HepG2 (cell line): ENCODE data around the gene TUBG2. TPM values are rescaled to one million over a fixed set of nuclear protein-coding genes. Genes with fewer than 3 reads are reported as not detected.

ENCODE experiments used
- AHR ChIP-seq: IDR thresholded peaks from 2 replicates; pipeline ENCODE4 v1.6.1; 2018; ENCODE audit warnings: missing genetic modification reagents, missing compliant biosample characterization
- CENPT ChIP-seq: sonication (generic); formaldehyde crosslinking; IDR thresholded peaks from 2 replicates; pipeline ENCODE4 v1.8.0; 2022; ENCODE audit warnings: low read depth, mild to moderate bottlenecking, moderate library complexity, missing genetic modification reagents
- DNMT1 ChIP-seq: sonication (generic); formaldehyde crosslinking; IDR thresholded peaks from 2 replicates; pipeline ENCODE4 v1.5.1; 2020; ENCODE audit warnings: mild to moderate bottlenecking, missing genetic modification reagents
- FOXK2 ChIP-seq: fragments of 450-650 bp; IDR thresholded peaks from 2 replicates; pipeline ENCODE4 v1.6.1; 2016
- KAT7 ChIP-seq: IDR thresholded peaks from 2 replicates; pipeline ENCODE4 v1.6.1; 2018; ENCODE audit warnings: borderline replicate concordance, missing compliant biosample characterization
- KDM5B ChIP-seq: sonication (generic); formaldehyde crosslinking; IDR thresholded peaks from 2 replicates; pipeline ENCODE4 v1.4.0; 2020; ENCODE audit warnings: missing genetic modification reagents, mild to moderate bottlenecking, borderline replicate concordance
- POLR2A ChIP-seq, 2 experiments: IDR thresholded peaks; 2 replicates each; pipeline ENCODE4 v1.6.1; 2011; ENCODE audit warnings: low read depth in 2 of 2, low read length in 2 of 2, mild to moderate bottlenecking in 1 of 2, moderate library complexity in 1 of 2; ENCODE audit not compliant: insufficient read depth in 1 of 2
- ZBTB49 ChIP-seq: sonication (generic); formaldehyde crosslinking; IDR thresholded peaks from 2 replicates; pipeline ENCODE4 v1.4.0; 2020; ENCODE audit warnings: missing genetic modification reagents, borderline replicate concordance
- ZNF142 ChIP-seq: sonication (generic); formaldehyde crosslinking; IDR thresholded peaks from 2 replicates; pipeline ENCODE4 v1.4.0; 2020; ENCODE audit warnings: missing genetic modification reagents
- ZNF235 ChIP-seq: sonication (generic); formaldehyde crosslinking; IDR thresholded peaks from 2 replicates; pipeline ENCODE4 v1.8.1; 2023; ENCODE audit warnings: mild to moderate bottlenecking, missing genetic modification reagents, borderline replicate concordance
- ZNF3 ChIP-seq: IDR thresholded peaks from 2 replicates; pipeline ENCODE4 v1.7.0; 2017; ENCODE audit warnings: inconsistent platforms
- polyA plus RNA-seq, 8 experiments: library from polyadenylated mRNA; depleted of rRNA in 3 of 8; stranded (reverse) in 7 of 8; unstranded in 1 of 8; fragments of >200 nt; fragmentation: Illumina TruSeq in 4 of 8; extraction: Trizol in 4 of 8; gene quantifications; 2 replicates each; pipeline versions ENCODE4 v1.2.1 to v1.2.3, GENCODE V29; 2011 to 2016; ENCODE audit warnings: low read depth in 4 of 8, missing spikeins in 1 of 8, mixed read lengths in 1 of 8; ENCODE audit not compliant: insufficient read depth in 1 of 8
- total RNA-seq, 5 experiments: library from RNA; depleted of rRNA; stranded (reverse); fragments of >200 nt; fragmentation: Illumina TruSeq; extraction: Trizol; gene quantifications; 2 replicates each; pipeline ENCODE4 v1.2.3, GENCODE V29; 2016; ENCODE audit warnings: low read depth in 1 of 5
- TF ChIP-seq, protein P1 (sequence below): sonication (generic); formaldehyde crosslinking; IDR thresholded peaks from 2 replicates; pipeline ENCODE4 v1.8.0; 2022; ENCODE audit warnings: mild to moderate bottlenecking, missing genetic modification reagents
- TF ChIP-seq, protein P2 (sequence below): sonication (generic); formaldehyde crosslinking; IDR thresholded peaks from 2 replicates; pipeline ENCODE4 v1.4.0; 2020; ENCODE audit warnings: mild to moderate bottlenecking, missing genetic modification reagents
- TF ChIP-seq, protein P3 (sequence below): sonication (generic); formaldehyde crosslinking; IDR thresholded peaks from 2 replicates; pipeline ENCODE4 v1.5.1; 2020; ENCODE audit warnings: mild to moderate bottlenecking, moderate library complexity, missing genetic modification reagents
- TF ChIP-seq, protein P4 (sequence below): IDR thresholded peaks from 2 replicates; pipeline ENCODE4 v1.6.1; 2016; ENCODE audit warnings: missing compliant biosample characterization, missing genetic modification reagents, borderline replicate concordance

Gene TUBG2
- total and polyA plus RNA-seq, 2 of the 13 experiments (the other 11 are each of a cell fraction or from before 2014, with no cell fraction given): 16.0 to 42.3 TPM

DNA sequence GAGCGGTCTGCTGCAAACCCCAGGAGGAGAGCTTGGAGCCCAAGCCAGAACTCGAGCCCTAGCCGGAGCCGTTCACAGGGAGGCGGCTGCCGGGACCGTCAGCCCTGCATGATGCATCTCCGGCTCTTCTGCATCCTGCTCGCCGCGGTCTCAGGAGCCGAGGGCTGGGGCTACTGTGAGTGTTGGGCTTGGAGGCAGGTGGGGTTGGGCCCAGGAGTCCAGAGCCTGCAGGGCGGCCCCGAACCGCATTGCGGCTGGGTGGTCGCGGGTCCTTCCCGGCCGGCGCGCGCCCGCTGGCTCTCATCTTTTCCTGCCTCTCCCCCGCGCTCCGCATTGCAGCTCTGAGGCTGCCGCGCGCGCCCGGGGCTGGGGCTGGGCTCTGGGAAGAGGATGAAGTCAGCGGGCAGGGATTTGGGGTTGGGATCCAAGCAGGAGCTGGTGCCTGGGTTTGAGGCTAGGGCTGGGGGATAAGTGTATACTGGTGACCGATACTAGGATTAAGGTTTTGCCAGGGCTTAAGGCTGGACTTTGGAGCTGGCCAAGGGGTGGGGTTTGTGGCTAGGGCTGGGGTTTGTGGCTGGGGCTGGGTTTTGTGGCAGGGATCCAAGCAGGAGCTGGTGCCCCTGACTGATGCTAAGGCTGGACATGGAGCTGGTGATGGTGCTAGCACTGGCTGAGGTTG, 23.8 kb downstream of the TUBG2 start (continued):
- TF ChIP-seq DNMT1 (no peak), ZNF142 (CRISPR knock-in tag) (no peak), KAT7 (CRISPR knock-in tag) (peak; percentile 62), POLR2A (IDR thresholded peaks at IDR 0.05; ENCODE audit: insufficient read depth in 1 of 2, low read depth in 2 of 2, low read length in 2 of 2) (peak in 1 of 2 experiments; percentile 45; a peak in 2 of 4 replicates), CENPT (CRISPR knock-in tag) (no peak), FOXK2 (no peak), AHR (0 out of 2 replicates have a peak, but pooled peaks have one; percentile 47), KDM5B (CRISPR knock-in tag) (peak; percentile 85), ZBTB49 (CRISPR knock-in tag) (no peak), ZNF3 (CRISPR knock-in tag) (no peak), ZNF235 (CRISPR knock-in tag) (peak; percentile 80; the same call in 1 of the 2 replicates)
- TF ChIP-seq, protein P1, sequence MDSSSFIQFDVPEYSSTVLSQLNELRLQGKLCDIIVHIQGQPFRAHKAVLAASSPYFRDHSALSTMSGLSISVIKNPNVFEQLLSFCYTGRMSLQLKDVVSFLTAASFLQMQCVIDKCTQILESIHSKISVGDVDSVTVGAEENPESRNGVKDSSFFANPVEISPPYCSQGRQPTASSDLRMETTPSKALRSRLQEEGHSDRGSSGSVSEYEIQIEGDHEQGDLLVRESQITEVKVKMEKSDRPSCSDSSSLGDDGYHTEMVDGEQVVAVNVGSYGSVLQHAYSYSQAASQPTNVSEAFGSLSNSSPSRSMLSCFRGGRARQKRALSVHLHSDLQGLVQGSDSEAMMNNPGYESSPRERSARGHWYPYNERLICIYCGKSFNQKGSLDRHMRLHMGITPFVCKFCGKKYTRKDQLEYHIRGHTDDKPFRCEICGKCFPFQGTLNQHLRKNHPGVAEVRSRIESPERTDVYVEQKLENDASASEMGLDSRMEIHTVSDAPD (CRISPR knock-in tag): peak; percentile 91
- TF ChIP-seq, protein P2, sequence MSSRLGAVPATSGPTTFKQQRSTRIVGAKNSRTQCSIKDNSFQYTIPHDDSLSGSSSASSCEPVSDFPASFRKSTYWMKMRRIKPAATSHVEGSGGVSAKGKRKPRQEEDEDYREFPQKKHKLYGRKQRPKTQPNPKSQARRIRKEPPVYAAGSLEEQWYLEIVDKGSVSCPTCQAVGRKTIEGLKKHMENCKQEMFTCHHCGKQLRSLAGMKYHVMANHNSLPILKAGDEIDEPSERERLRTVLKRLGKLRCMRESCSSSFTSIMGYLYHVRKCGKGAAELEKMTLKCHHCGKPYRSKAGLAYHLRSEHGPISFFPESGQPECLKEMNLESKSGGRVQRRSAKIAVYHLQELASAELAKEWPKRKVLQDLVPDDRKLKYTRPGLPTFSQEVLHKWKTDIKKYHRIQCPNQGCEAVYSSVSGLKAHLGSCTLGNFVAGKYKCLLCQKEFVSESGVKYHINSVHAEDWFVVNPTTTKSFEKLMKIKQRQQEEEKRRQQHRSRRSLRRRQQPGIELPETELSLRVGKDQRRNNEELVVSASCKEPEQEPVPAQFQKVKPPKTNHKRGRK (CRISPR knock-in tag): no peak; the same call in 1 of the 2 replicates
- TF ChIP-seq, protein P3, sequence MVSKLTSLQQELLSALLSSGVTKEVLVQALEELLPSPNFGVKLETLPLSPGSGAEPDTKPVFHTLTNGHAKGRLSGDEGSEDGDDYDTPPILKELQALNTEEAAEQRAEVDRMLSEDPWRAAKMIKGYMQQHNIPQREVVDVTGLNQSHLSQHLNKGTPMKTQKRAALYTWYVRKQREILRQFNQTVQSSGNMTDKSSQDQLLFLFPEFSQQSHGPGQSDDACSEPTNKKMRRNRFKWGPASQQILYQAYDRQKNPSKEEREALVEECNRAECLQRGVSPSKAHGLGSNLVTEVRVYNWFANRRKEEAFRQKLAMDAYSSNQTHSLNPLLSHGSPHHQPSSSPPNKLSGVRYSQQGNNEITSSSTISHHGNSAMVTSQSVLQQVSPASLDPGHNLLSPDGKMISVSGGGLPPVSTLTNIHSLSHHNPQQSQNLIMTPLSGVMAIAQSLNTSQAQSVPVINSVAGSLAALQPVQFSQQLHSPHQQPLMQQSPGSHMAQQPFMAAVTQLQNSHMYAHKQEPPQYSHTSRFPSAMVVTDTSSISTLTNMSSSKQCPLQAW (CRISPR knock-in tag): peak; percentile 9; the same call in 1 of the 2 replicates
- TF ChIP-seq, protein P4, sequence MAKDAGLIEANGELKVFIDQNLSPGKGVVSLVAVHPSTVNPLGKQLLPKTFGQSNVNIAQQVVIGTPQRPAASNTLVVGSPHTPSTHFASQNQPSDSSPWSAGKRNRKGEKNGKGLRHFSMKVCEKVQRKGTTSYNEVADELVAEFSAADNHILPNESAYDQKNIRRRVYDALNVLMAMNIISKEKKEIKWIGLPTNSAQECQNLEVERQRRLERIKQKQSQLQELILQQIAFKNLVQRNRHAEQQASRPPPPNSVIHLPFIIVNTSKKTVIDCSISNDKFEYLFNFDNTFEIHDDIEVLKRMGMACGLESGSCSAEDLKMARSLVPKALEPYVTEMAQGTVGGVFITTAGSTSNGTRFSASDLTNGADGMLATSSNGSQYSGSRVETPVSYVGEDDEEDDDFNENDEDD: no peak
